ENCODE results near the gene HOMER2.
"Not testable (repeated sequence)": the region's sequence is repeated elsewhere in the genome, so short reads cannot be mapped to it uniquely, and the experiment has no call there.

The HOMER2 gene

DNA sequence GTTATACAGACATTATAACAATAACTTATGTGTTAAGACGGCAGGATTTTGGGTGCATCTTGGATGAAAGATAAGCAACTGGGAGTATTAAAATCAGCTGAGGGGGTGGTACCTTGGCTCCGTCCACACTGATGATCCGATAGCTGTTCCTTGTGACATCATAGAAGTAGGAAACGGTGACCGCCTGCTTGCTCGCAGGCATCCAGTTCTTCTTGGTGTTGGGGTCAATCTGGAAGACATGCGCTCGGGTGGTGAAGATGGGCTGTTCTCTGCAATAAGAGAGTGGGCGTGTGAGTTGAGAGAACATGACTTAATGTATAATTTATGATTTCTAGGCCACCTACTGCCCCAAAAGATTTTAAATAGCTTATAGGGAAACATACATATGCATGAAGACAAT, 59.9 kb downstream of the HOMER2 start:
- no peak for DNase-seq

DNA sequence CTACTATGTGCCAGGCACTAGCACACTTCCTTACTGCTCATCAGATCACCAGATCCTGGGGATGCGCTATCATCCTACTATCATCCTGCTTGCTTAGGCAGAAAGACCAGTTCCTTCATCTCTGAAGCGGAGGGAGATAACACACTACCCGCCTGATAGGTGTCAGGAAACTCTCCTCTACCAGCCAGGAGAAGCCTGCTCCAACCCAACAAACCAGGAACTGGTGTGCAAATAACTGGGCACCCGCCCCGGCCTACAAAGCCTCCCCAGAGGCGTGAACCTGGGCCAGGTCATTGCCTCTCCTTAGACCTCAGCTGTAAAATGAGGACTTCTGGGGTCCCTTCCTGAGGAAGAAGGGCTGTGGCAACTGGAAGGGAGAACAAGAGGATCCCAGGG, 61.5 kb downstream of the HOMER2 start:
- DNase-seq = no peak

DNA sequence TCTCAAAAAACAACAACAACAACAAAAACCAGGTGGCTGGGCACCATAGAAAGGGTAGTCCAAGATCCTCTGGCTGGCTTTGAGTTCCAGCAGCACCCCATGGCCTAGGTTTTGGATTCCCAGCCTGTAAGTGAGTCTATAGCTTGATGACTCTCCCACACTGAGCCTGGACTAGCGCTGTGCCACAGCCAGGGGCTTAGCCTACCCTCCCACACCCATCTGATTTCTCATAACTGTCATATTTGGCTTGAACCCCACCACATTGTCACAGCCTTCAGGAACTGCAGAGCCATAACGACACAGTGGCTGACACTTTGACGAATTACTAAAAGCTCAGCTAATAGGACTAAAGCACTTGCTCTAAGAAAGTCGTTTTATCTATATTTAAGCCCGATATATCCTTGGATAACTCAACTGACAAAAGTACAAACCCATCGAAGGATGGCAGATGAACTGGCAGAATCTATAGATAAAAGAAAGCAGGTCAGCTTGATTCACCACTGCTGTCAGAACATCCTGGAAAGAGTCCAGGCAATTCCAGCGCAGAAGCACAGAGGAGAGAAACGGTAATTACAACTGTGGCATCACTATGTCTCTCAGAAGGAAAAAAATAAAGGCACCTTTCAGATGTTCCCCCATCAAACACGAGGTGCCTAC, 62.1 kb downstream of the HOMER2 start:
- DNase-seq = no peak

DNA sequence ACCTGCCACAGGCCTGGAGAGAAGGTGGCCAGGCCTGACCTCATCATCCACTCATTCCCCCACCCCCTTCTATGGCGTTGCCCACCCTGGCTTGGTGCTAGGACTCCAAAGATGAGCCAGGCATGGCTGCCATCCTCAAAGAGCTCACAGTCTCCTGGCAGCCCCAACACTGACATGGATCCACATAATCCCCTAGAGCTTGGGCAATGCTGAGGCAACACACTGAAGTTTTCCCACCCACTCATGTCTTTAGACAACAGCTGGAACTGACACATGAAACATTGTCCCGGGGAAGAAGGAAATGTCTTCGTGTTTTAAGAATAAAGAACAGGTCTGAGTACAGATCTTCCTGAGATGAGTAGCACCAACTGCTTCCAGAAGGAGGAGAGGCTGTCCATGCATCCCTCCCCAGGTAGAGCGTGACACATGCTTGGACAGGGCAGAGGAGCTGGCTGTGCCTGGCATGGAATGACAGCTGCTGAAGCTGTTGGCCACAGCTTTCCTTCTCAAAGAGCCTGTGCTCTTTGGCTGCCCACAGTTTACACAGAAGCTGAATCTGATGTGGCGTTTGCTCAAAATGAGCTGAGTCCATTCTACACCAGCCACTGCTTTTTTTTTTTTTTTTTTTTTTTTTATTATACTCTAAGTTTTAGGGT, 70.1 kb downstream of the HOMER2 start:
- DNase-seq = peak; percentile 49 to 63

DNA sequence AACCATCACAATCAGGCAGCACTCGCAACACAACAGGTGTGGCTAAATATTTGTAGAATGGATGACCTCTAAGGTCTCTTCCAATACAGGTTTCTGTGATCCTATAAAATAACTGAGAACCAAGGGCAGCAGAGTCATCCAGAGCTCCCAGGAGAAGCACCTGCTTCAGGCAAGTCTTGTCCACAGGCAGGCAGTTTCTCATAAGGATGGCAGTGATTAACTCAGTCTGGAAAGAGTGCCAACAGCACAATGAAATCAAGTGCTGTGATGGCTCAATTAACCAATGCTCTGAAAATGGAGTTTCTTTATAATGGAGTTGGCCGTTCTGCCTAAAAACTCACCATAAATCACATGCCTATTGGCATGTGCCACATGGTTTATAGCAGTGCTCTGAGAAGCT, 70.8 kb downstream of the HOMER2 start:
- DNase-seq = no peak

DNA sequence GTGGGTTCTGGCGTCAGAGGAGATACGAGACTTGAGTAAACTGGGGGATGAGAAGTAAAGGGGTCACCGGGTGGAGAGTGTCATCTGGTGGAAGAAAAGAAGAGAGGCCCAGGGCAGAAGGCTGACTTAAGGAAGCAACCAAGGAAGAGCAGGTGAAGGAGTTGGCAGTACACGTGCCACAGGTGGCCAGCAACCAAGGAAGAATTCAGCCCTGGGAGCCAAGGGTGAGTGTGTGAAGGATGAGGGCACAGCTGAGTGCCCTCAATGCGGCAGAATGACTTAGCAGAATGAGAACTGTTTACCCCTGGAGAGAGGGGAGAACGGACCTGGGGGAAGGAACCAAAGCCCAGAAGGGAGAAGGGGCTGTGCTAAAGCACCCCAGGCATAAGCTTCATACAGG, 71.8 kb downstream of the HOMER2 start:
- no peak for DNase-seq

DNA sequence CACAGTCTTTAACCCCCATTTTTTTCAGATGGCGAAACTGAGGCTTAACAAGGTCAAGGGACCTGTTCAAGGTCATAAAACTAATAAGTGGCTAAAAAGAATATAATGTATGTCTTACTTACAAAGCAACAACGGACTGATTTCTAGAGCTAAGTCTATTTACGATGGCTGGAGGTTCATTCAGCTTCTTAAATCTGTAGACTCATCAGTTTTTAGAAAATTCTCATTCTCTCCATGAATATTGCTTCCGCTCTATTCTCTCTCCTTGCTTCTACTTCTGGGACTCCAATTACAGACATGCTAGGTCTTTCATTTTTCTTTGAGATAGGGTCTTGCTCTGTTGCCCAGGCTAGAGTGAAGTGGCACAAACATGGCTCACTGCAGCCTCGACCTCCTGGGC, 74.2 kb downstream of the HOMER2 start:
- no peak for DNase-seq

DNA sequence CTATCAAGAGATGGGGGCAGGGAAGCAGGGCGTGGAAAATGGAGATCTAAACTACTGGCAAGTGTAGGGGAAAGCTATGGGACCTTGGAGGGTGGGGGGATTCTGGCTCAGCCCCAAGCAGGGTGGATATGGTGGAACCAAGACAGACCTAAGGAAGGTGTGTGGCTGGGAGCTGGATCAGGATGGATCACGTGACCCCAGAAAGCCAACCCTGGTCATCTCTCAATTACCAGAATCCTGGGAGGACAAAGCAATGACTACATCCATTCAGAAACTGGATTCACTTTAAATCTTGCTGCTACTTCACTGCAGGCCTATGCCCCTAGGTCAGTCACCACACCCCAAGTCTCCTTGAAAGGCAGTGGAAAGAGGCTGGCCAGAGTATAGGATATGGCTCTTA, 74.7 kb downstream of the HOMER2 start:
- DNase-seq = no peak

DNA sequence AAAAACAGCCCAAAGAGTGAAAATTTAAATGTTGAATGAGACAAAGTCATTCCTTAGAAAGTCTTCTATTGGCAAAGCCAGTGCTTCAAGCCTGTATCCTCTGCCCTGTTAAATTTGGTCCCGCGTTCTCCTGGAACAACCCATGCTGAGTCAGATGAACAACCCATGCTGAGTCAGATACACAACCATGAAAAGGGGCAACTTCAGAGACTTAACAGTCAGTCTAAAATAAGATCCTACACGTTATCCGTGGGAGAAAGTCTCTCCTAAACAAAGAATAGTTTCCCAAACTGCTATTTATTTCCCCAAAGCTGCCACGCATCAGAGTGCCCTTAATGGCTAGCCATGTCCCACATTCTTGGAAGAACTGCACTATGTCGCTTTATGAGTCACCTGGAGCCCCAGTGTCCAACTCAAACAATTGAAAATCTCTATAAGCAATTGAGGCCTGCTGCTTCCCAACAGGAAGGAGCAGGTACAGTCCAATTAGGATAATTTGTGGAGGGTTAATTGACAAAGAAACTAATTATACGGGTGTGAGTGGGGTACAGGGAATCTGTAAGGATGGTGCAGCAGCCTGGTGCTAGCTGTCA, 77.0 kb downstream of the HOMER2 start:
- no peak for DNase-seq

DNA sequence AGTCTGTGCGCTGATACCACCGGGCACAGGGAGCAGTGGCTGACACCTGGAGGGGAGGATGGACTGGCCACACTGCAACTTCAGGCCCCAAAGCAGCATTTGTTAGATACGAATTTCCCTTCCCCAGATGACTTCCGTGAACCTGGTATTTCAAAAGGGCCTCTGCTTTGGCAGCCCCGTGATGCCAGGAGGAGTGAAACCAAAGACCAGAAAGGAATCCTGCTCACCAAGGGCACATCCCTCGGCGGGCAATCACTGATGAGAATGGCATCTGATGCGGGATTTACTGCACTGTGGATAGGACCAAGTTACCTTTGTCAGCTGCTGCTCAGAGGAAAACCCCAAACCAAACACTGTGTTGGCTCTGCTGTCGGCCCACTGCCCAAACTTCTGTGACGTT, 77.6 kb downstream of the HOMER2 start:
- no peak for DNase-seq

DNA sequence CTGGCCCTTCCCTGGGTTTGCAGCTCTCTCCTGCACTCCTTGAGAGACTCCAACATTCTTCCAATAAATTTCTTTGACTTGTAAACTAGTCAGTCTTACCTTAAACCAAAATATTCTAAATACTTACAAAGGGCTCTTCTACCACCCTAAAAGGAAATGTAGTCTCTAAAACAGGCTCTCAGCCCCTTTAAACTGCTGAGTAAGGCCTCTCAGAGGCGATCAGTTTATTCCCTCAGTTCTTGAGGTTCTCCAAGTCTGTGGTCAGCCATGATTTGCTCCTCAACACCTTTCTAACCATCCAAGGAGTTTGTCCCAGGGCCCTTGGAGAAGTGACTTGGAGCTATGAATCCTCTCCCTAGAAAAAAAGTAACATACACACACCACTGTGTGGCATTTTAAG, 78.3 kb downstream of the HOMER2 start:
- DNase-seq = no peak

DNA sequence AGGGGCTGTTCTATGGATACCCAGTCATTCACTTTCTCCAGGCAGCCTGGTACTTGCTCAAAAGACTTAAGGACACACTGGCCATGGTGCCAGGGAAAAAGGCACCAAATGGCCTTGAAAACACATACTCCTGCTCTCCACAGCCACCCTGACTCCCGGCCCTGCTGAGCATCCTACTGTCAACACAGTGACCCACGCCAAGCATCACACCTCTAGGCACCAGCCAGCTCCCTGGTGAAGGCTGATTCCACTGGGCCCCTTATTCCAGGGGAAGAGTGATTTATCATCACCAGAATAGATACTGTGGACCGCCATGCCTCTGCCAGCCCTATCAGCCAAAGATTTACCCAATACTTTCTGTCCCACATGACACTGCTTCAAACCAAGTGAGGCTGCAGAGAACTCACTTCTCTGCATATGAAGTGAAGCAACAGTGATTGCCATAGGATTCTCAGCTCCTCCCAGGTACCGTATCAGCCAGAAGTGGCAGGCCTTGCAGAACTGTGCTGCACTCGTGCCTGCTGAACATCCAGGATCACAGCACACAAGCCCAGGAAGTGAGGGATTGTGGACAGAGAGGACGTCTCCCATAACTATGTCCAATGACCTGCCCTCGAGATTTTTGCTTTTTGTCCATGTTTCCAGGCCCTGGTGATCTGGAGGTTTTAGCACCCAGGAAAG, 79.4 kb downstream of the HOMER2 start:
- DNase-seq = no peak

DNA sequence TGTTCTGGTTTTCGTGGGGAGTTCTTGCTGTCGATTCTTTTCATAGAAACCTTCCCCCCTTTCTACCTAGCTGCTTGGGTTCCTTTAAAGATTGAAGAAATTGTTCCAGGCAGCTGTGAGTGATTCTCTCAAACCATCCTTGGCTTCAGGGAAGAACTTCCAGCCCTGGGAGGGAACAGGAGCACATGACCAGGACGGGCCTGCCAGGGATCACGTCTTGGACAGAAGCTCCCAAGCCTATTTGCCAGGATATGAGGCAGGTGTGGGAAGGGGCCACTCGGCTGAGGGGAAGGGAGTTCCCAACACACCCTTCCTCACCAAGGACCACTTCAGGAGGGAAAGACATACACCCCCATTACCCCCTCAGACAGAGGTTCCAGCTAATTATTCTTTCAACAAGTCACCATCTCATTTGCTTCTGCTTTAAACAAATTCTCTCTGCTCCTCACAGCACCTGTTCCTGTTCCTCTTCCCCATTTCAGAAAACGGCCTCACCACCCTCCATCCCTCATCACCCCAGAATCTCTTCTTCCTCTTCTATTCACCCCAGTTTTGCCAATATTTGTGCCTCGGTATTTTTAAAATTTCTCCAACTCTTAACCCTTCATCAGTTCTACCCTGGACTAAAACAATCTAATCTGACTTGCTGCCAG, 80.6 kb downstream of the HOMER2 start:
- no peak for DNase-seq

DNA sequence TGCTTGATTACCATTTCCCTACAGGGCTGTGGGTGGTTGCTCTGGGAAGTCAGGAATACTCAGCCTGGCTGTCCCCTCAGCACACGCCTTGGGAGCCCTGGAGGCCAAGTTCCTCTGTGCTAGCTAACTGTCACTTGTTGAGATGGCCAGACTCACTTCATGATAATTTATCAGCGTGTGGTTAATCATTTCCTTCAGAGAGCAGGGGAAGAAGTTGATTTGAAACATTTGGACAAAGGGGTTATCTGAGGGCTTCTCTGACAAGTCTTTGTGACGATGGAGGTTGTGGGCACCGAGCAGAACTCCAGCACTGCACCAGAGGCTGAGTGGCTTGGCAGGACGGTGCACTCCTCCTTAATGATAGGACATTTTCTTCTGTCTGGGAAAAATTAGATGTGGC, 81.2 kb downstream of the HOMER2 start:
- DNase-seq = peak; percentile 49 to 55

DNA sequence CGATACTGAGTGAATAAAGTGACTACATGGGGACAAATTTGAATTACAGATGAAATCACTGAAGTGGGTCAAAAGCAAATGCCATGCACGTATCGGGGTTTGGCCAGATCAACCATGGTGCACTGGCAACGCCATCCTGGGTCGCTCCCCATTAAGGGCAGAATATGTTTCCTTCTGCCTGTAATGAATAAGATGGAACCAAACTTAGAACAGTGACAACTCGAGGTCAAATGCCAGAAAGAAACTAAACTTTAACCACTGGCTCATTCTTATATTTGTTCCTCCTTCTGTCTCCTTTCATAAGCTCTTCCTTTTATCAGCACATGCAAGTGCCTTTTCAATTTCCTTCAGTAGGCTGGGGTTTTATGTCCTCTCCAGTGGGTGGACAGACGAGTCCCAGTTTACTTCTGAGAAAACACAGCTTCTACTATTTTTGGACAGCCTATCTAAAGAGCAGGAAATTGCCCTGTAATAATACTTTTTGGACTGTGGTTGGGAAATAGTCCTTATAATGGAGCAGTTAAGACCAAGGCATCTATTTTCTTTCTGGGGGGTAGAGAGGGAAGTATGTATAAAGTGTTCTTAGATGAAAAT, 81.7 kb downstream of the HOMER2 start:
- peak; percentile 69 to 80 for DNase-seq

DNA sequence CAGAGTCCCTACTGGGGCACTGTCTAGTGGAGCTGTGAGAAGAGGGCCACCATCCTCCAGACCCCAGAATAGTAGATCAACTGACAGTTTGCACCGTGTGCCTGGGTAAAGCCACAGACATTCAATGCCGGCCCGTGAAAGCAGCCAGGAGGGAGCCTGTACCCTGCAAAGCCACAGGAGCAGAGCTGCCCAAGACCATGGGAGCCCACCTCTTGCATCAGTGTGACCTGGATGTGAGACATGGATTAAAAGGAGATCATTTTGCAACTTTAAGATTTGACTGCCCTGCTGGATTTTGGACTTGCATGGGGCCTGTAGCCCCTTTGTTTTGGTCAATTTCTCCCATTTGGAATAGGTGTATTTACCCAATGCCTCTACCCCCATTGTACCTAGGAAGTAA, 86.5 kb downstream of the HOMER2 start:
- DNase-seq = not testable (repeated sequence)

DNA sequence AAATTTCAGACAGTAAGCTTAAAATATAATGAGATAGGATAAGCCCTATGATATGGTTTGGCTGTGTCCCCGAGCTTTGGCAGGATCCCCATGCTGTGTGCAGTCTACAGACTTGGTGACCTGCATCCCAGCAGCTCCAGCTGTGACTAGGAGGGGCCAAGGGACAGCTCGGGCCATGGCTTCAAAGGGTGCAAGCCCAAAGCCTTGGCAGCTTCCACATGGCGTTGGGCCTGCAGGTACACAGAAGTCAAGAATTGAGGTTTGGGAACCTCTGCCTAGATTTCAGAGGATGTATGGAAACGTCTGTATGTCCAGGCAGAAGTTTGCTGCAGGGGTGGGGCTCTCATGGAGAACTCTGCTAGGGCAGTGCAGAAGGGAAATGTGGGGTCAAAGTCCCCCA, 86.9 kb downstream of the HOMER2 start:
- DNase-seq = not testable (repeated sequence)

DNA sequence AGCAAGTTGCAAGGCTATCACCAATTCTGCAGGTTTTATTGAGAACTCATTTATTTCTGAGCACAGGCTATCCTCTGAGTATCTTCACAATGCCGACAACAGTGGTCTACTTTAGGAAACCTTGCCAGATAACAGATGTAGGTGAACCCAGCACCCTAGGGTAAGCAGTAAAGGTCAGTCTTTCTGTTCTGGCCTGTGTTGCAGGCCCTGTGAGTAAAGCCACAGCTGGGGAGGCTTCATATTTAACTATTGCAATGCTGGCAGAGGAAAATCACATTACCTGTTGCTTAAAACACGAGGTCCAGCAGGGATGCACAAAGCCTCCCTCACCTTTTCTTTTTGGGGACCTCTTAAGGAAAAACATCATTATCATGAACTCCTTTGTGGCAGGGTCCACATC, 87.6 kb downstream of the HOMER2 start:
- DNase-seq = no peak

DNA sequence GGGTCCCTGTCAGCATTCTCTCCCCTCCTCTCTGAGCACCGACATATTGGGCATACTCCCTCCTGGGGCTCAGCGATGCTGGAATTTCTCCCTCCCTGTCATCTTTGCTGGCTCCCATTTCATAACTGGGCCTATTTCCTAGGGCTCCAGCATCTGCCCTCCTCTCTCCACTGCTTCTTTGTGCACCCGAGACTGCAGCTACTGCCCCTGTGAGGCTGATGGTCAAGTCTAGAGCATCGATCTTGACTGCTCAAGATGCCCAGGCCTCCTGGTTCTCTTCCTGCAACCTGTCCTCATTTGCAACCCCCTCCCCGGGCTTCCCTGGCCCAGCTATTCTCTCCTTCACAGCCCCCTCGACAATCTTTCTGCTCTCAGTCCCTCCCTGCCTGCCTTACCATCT, 89.6 kb downstream of the HOMER2 start:
- DNase-seq = no peak

DNA sequence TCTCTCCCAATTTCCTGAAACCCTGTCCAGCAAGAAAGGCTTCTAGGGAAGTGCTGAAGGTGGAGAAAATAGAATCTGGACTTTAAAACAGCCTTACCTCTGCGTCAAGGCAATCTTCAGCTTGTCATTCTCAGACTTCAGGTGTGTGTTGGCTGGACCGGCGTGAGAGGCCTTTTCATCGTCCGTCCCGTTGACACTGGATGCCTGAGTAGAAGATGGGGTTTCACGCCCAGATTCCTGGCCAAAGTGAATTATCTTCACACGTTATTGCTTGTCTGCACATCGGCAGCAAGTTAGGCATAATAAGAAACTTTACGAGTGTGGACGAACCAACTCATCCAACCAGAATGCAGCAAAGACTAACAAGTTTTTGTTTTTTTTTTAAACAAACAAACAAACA, 93.6 kb downstream of the HOMER2 start:
- no peak for DNase-seq

DNA sequence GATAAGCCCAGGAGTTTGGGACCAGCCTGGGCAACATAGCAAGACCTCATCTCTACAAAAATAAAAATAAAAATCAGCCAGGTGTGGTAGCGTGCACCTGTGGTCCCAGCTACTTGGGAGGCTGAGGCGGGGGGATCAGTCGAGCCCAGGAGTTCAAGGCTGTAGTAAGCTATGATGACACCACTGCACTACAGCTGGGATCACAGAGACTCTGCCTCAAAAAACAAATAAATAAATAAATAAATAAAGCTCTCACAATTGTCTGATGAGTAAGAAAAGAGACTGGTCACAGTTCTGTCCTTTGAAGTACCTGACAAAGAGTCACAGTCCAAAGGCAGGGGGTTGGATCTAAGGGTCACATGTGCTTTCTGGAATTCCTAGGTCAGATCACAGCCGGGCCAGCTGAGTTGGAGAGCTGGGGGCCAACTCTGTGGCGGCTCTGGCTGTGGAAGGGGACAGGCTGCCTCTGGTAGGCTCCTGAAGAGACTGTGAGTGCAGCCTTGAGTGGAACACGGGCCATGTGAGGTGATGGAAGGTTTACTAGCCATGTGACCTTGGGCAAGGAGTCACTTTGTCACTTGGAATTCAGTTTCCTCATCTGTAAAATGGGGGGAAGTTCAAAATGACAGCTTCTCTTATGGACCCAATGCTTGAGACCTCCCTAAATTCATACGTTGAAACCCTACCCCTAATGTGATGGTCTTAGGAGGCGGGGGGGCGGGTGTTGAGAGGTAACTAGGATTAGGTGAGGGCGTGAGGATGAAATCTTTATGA, 95.9 kb downstream of the HOMER2 start:
- no peak for DNase-seq

Data from inflammatory macrophage (primary cell).